CD4-positive, alpha-beta T cell treated with Interleukin-6 for 4 hours (primary cell): ENCODE results near the gene IGFBP7.

ENCODE experiments used
- DNase-seq: peaks from one replicate; pipeline ENCODE4 v3.0.0-alpha.2; 2020; ENCODE audit warnings: mixed read lengths

The IGFBP7 gene

GRCh38 chr4:57127361-57127760 lies 17.2 kb upstream of the IGFBP7 start:
- DNase-seq = no peak

- no peak for DNase-seq
Measured at GRCh38 chr4:57125996-57126395, 15.8 kb upstream of the IGFBP7 start.

- DNase-seq = no peak
Measured at GRCh38 chr4:57124145-57124544, 14.0 kb upstream of the IGFBP7 start.

- DNase-seq = no peak
Measured at GRCh38 chr4:57122959-57123358, 12.8 kb upstream of the IGFBP7 start.

GRCh38 chr4:57119054-57119651 lies 9.0 kb upstream of the IGFBP7 start:
- no peak for DNase-seq

- no peak for DNase-seq
Measured at GRCh38 chr4:57117491-57117890, 7.3 kb upstream of the IGFBP7 start.

GRCh38 chr4:57116245-57116644 lies 6.1 kb upstream of the IGFBP7 start:
- no peak for DNase-seq

GRCh38 chr4:57114973-57115372 lies 4.8 kb upstream of the IGFBP7 start:
- DNase-seq = no peak

GRCh38 chr4:57113870-57114269 lies 3.7 kb upstream of the IGFBP7 start:
- no peak for DNase-seq

GRCh38 chr4:57110640-57111511 lies 691 bp upstream of the IGFBP7 start:
- DNase-seq = no peak

GRCh38 chr4:57109411-57109846 lies 756 bp downstream of the IGFBP7 start:
- no peak for DNase-seq

- DNase-seq = no peak
Measured at GRCh38 chr4:57106181-57106580, 4.0 kb downstream of the IGFBP7 start.

GRCh38 chr4:57104706-57105560 lies 5.3 kb downstream of the IGFBP7 start:
- no peak for DNase-seq

- no peak for DNase-seq
Measured at GRCh38 chr4:57103051-57103450, 7.1 kb downstream of the IGFBP7 start.

GRCh38 chr4:57102050-57102624 lies 8.0 kb downstream of the IGFBP7 start:
- no peak for DNase-seq

GRCh38 chr4:57100979-57101651 lies 9.1 kb downstream of the IGFBP7 start:
- DNase-seq = no peak

- no peak for DNase-seq
Measured at GRCh38 chr4:57099363-57099762, 10.8 kb downstream of the IGFBP7 start.

GRCh38 chr4:57098941-57099340 lies 11.2 kb downstream of the IGFBP7 start:
- no peak for DNase-seq

GRCh38 chr4:57098415-57098814 lies 11.8 kb downstream of the IGFBP7 start:
- DNase-seq = no peak

- no peak for DNase-seq
Measured at GRCh38 chr4:57097711-57098110, 12.5 kb downstream of the IGFBP7 start.

GRCh38 chr4:57095956-57096355 lies 14.2 kb downstream of the IGFBP7 start:
- DNase-seq = no peak

GRCh38 chr4:57095245-57095644 lies 14.9 kb downstream of the IGFBP7 start:
- DNase-seq = no peak

GRCh38 chr4:57094832-57095223 lies 15.4 kb downstream of the IGFBP7 start:
- DNase-seq = no peak
